Stimulated activated CD8-positive, alpha-beta memory T cell treated with anti-CD3 and anti-CD28 coated beads, Interleukin-7, amount 100 ng/mL, for 48 hours (primary cell): Measurements from ENCODE around the gene TMEM52.
A peak's percentile ranks its signal among the peaks of the same experiment; 100 is the strongest.

Experiments
- DNase-seq, 2 donors: peaks; one replicate each; pipeline ENCODE4 v3.0.0-alpha.2; 2020; ENCODE audit warnings: low read depth in 1 of 2; ENCODE audit errors: extremely low read depth in 1 of 2

Gene TMEM52

DNA sequence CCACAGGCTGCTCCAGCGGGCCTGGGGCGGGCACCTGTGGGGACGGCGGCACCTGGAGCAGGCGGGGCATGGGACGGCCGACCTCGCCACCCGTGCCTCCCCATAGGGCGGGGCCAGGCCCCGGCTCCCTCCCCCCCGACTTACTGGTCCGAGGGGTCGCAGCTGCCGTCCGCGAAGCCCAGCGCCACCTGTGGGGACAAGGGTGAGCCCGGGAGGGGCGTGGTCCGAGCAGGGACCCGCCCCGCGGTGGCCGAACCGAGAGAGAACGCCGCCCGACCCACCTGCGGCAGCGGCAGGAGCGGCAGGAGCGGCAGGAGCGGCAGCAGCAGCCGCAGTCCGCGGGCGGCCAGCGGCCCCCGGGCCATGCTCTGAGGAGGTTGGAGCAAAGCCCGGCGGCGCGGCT, at the start of gene TMEM52:
TSS of gene TMEM52 (minus strand) at position 379 of the 403 bp plus-strand sequence. CDS start at position 365, 14 bp downstream.
- no peak for DNase-seq

DNA sequence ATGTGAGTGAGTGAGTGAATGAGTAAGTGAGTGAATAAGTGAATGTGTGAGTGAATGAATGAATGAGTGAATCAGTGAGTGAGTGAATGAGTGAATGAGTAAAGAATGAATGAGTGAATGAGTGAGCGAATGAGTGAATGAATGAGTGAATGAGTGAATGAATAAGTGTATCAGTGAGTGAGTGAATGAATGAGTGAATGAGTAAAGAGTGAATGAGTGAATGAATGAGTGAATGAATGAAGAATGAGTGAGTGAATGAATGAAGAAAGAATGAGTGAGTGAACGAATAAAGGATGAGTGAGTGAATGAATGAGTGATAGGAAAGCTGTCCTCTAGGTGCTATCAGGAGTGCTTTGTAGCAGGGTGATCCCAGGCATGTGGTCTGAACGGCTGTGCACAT, 48.8 kb upstream of the TMEM52 start:
- DNase-seq = no peak

- DNase-seq = no peak
These were observed 48.1 kb upstream of the TMEM52 start for GRCh38 chr1:1967151-1967550.

- DNase-seq = no peak
These were observed 47.1 kb upstream of the TMEM52 start for GRCh38 chr1:1966071-1966740.

DNA sequence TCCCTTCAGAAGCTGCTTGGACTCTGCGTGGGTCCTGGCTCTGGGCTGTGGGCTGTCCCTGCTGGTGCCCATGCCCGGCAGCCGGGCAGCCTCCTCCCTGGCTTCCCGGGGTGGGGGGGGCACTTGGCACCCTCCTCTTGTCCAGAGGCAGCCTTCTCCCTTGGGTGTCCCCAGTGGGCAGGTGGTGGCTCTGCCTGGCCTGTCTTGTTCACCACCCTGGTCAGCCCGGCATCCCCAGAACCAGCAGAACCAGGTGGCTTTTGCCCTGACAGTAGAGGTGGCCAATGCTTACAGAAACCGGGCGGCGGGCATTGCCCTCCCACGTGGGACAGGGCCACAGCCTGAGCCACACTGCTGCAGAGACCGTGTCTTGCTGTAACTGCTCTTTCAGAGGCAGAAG, 46.5 kb upstream of the TMEM52 start:
- DNase-seq = no peak

DNA sequence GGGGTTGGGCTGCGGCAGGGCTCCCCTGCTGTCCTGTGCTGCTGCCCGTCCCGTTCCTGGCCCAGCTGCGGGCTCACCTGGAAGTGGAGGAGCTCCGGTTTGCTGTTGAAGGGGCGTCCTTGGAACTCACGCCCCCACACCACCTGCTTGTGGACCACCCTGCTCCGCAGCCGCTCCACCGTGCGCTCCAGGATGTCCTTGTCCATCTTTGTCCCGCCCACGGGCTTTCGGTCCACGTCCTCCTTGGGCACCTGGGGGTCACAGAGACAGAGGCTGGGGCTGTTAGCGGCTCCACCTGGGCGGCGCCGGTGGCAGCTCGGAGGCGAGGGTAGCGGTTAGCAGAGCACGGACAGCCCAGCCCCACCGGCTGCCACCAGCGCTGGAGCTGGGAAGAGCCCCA, 45.7 kb upstream of the TMEM52 start:
- DNase-seq = no peak

DNA sequence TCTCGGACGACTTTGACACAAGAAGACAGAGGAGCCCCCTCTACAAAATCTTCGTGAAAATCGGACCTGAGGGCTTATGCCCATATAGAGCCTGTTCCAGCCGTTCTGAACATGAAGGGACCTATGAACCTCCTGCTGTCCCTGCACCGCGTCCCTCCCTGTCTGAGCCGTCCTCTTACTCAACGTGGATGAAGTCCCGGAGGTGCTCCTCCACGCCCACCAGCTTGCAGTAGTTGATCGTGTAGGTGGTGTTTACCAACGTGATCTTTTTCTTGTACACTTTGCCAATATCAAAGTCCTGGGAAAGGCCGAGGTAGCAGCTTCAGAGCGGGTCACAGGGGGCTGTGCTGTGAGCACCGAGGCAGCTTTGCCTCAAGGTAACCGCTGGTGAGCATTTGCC, 44.5 kb upstream of the TMEM52 start:
- no peak for DNase-seq

DNA sequence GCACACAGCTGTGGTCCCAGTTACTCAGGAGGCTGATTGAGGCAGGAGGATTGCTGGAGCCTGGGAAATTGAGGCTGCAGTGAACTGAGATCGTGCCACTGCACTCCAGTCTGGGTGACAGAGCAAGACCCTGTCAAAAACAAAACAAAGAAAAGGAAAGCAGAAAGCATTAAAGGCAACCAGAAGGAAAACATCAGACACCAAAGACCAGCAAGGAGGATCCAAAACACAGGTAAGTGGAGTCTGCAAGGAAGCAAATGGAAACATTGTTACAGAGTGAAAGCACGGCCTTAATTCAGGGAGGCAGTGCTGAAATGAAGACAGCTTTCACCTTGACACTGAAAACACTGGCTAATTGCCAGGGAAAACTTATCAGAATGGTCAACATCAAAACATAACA, 43.7 kb upstream of the TMEM52 start:
- no peak for DNase-seq

DNA sequence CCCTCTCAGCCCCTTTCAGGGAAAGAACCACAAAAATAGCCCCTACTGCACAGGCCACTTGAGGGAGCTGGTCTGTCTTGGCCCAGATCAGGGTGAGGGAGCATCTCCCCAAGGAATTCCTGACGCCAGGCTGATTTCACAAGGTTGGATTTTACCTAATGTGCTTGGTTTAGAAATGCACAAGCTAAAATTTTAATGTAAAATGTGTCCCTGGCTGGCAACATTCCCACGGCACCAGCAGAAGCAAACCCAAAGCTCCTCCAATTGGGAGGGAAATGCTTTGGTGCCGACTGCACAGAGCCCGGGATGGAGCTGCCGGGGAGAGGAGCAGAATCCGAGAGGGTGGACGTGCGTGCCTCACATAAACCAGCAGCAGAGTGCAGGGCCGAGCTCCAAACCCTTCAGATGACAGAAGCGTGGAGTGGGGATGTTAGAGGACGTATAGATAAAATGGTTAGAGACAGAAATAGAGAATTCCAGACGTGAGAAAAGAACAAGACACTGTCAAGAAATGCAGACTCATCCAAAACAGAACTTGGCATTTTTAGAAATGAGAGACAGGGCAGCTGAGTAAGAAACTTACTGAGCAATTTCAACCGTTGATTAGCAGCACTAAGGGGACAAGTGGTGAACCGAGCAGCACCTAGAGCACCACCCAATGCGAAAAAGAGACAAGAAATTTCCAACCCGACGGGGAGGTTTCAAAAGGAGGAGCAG, 41.6 kb upstream of the TMEM52 start:
- no peak for DNase-seq

- DNase-seq = peak; percentile 61 to 75
These were observed 40.9 kb upstream of the TMEM52 start for GRCh38 chr1:1959840-1960479.

DNA sequence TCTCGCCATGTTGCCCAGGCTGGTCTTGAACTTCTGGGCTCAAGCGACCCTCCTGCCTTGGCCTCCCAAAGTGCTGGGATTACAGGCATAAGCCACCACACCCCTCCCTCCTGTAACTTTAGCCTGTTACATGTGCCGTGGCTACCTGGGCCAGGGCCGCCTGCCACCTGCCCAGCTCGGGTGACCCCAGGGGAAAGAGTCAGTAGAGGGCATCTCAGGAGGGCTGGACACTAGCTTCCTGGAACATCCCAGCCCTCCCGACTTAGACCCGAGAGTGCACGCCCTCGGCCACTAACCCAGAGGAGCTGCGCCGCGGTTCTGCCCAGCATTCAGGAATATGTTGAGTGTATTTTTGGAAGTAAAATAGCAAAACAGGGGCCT, 40.4 kb upstream of the TMEM52 start:
- no peak for DNase-seq

GRCh38 chr1:1958071-1958541, 39.0 kb upstream of the TMEM52 start:
- no peak for DNase-seq

GRCh38 chr1:1957533-1957961, 38.5 kb upstream of the TMEM52 start:
- DNase-seq = no peak

GRCh38 chr1:1956586-1957532, 37.8 kb upstream of the TMEM52 start:
- no peak for DNase-seq

DNA sequence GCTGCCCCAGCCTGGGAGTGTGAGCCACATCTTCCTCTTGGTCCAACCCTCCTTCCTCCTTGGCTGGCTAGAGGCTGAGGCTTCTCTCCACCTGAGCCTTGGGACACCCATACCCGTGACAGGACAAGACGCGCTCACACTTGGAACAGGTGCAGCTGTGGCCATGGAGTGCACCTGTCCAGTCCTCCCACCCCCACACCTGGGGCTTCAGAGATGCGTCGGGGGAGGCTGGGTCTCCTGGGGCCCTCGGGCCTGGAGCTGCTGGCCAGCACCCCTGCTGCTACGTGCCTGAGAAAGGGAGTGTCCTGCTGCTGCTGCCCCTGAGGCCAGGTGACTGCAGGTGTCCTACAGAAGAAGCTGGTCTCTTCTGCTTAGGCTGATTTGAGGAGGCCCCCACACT, 37.0 kb upstream of the TMEM52 start:
- DNase-seq = no peak

GRCh38 chr1:1955621-1956094, 36.6 kb upstream of the TMEM52 start:
- no peak for DNase-seq

- no peak for DNase-seq
These were observed 35.9 kb upstream of the TMEM52 start for GRCh38 chr1:1954831-1955441.

GRCh38 chr1:1954015-1954414, 34.9 kb upstream of the TMEM52 start:
- no peak for DNase-seq

DNA sequence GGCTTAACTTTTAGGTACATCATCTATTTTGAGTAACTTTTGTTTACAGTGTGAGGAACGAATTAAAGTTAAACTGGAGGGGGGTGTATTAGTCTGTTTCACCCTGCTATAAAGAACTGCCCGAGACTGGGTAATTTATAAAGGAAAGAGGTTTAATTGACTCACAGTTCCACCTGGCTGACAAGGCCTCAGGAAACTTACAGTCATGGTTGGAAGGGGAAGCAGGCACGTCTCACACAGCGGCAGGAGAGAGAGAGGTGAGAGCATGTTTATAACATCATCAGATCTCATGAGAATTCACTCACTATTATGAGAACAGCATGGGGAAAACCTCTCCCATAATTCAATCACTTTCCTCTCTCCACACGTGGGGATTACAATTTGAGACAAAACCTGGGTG, 31.9 kb upstream of the TMEM52 start:
- no peak for DNase-seq

GRCh38 chr1:1948783-1949182, 29.7 kb upstream of the TMEM52 start:
- DNase-seq = no peak
